Mesothelial cell of epicardium (in vitro differentiated cells): Measurements from ENCODE around the gene BACE2. TPM values are rescaled to one million over a fixed set of nuclear protein-coding genes. Genes with fewer than 3 reads are reported as not detected.
A peak's percentile ranks its signal among the peaks of the same experiment; 100 is the strongest.

Source experiments
- DNase-seq, 2 experiments: peaks; one replicate each; pipeline ENCODE4 v3.0.0; 2021; ENCODE audit warnings: low spot score in 2 of 2; ENCODE audit not compliant: unreplicated experiment in 2 of 2
- H3K27ac Mint-ChIP-seq: 2 replicates; pipeline ENCODE4 v1.8.0; 2021; ENCODE audit warnings: mixed read lengths
- H3K27me3 Mint-ChIP-seq: 2 replicates; pipeline ENCODE4 v1.8.0; 2021; ENCODE audit warnings: low read depth, mixed read lengths
- H3K36me3 Mint-ChIP-seq: 2 replicates; pipeline ENCODE4 v1.8.0; 2021; ENCODE audit warnings: mixed read lengths
- H3K4me1 Mint-ChIP-seq: 2 replicates; pipeline ENCODE4 v1.8.0; 2021; ENCODE audit warnings: mixed read lengths
- H3K4me3 Mint-ChIP-seq: 2 replicates; pipeline ENCODE4 v1.8.0; 2021; ENCODE audit warnings: mild to moderate bottlenecking, moderate library complexity, mixed read lengths
- H3K9me3 Mint-ChIP-seq: 2 replicates; pipeline ENCODE4 v1.8.0; 2021; ENCODE audit warnings: mixed read lengths
- total RNA-seq: library from RNA; stranded (reverse); gene quantifications from 3 replicates; pipeline ENCODE4 v1.2.1, GENCODE V29; 2021
- TF ChIP-seq, protein P1 (sequence below): fragments of 200-600 bp; sonication (generic); IDR thresholded peaks from one replicate; pipeline ENCODE4 v1.5.0; 2021; ENCODE audit warnings: antibody characterized with exemption; ENCODE audit not compliant: unreplicated experiment

BACE2 gene
- total RNA-seq, 1 donor from 2014 or later: 31.3 TPM

DNA sequence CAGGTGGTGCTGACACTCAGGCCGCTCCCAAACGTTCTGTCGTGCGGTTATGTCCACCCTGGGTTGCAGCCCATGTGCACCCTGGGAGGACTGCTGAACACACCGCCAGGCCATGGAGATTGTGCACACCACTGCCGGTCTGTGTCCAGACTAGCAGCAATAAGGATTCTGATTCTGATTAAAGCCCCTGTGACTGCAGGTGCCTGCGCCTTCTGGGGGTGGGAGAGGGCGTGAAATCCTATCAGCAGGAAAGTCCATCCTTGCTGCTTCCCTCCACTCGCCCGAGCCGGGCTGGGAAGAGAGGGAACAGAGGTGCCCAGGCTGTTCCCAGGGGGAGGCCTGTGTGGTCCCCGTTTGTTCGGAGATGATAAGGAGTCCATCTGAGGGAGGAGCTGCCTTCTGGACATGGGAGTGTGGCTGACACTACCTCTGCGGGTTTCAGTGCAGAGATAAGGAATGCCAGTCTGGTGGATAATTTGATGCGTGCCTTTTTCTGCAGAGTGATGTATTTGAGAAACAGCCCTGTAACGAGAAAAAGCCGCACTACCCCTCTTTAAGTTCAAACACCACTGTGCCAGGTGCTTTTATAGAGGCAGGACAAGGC is 41.2 kb downstream of the BACE2 start:
- no peaks in the 10 kb centered on the region for H3K9me3 Mint-ChIP-seq
- H3K4me1 Mint-ChIP-seq: peaks cover 27% of the 10 kb centered on the region
- H3K36me3 Mint-ChIP-seq: no peaks in the 10 kb centered on the region
- no peaks in the 10 kb centered on the region for H3K27me3 Mint-ChIP-seq
- TF ChIP-seq, protein P1, sequence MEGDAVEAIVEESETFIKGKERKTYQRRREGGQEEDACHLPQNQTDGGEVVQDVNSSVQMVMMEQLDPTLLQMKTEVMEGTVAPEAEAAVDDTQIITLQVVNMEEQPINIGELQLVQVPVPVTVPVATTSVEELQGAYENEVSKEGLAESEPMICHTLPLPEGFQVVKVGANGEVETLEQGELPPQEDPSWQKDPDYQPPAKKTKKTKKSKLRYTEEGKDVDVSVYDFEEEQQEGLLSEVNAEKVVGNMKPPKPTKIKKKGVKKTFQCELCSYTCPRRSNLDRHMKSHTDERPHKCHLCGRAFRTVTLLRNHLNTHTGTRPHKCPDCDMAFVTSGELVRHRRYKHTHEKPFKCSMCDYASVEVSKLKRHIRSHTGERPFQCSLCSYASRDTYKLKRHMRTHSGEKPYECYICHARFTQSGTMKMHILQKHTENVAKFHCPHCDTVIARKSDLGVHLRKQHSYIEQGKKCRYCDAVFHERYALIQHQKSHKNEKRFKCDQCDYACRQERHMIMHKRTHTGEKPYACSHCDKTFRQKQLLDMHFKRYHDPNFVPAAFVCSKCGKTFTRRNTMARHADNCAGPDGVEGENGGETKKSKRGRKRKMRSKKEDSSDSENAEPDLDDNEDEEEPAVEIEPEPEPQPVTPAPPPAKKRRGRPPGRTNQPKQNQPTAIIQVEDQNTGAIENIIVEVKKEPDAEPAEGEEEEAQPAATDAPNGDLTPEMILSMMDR: no peak
- no peak overlapping the region for H3K4me3 Mint-ChIP-seq
- no peak overlapping the region for H3K27ac Mint-ChIP-seq
- DNase-seq: no peak

DNA sequence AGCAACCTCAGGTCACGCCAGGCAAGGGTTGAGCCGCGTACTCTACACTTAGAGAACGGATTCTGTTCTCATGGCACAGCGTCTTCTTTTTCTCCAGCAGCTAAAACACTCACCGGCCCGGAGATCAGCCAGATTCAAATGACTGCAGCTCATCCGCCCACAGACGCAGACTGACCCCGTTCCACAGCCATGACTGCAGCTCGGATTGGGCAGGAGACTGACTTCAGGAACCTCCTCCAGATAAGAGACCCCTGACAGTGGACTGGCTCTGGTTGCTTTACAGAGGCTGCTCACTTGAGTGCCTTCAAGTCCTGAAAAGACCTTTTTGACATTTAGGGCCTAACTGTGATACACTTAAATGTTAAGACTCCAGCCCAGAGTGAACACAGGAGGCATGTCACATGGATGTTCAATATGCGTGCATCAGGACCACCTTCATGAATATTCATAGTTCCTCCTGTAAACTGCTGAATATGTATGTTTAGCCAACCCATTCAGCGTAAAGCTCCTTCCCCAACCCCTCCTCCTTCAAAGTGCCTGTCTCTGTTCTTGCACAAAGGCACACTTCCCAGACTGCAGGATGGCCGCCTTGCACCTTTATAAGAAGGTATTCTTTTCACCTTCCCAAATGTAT is 42.6 kb downstream of the BACE2 start:
- H3K4me3 Mint-ChIP-seq: no peak overlapping the region
- TF ChIP-seq, protein P1: no peak
- H3K36me3 Mint-ChIP-seq: no peaks in the 10 kb centered on the region
- H3K27ac Mint-ChIP-seq: no peak overlapping the region
- no peaks in the 10 kb centered on the region for H3K27me3 Mint-ChIP-seq
- no peak for DNase-seq
- peaks cover 30% of the 10 kb centered on the region for H3K4me1 Mint-ChIP-seq
- H3K9me3 Mint-ChIP-seq: no peaks in the 10 kb centered on the region

DNA sequence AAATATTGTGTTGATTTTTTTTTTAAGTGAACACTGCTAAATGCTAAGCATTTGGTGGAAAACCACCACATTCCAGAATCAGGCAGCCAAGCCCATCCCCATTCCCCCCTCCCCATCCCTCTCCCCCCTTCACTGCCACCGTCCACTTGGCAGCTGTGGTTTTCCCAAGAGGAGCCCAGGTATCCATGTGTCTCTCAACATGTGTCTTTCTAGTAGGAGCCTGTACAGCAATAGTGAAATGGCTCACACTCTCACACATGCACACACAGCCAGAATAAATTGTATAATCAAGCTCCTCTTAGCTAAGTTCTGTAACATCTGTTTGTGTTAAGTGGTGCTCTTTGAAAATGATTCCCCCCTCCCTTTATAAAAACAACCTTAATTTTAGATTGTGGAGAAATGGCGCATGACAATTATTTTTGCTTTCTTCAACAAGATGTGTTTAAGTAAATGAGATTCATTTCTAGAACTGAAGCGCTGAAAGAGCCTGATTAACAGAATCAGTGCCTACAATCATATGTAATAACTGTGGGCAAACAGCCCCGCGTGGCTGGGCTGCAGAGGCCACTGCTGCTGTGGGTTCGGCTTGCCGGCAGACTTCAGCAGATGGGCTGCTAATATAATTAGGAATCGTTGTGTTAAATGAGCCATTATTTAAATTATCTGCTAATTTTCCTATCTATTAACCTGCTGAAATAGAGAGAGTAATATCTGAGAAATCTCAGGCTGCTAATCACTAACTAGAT is 43.3 kb downstream of the BACE2 start:
- Mint-ChIP-seq H3K9me3 (no peaks in the 10 kb centered on the region), H3K27me3 (no peaks in the 10 kb centered on the region), H3K36me3 (no peaks in the 10 kb centered on the region), H3K27ac (no peak overlapping the region), H3K4me3 (no peak overlapping the region), H3K4me1 (peaks cover 36% of the 10 kb centered on the region)
- no peak for DNase-seq
- TF ChIP-seq, protein P1: no peak

DNA sequence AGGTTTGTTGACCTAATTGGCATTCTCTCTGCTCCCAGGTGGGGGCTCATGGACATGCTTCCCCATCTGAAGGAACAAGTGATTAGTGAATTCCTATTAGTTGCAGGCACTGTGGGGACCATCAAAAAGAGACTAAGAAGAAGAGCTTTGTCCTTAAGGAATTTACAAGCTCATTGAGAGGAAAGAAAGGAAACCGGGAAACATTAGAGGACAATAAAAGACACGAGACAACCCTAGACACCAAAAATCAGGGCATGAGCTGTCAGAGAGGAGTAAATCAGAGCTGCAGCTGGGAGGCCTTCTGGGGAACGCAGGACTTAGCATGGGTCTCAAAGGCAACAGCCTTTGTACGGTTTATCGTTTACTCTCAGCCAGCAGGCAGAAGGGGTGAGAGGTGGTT is 45.1 kb downstream of the BACE2 start:
- TF ChIP-seq, protein P1: no peak
- DNase-seq: no peak
- Mint-ChIP-seq H3K27me3 (no peaks in the 10 kb centered on the region), H3K36me3 (no peaks in the 10 kb centered on the region), H3K27ac (peak overlapping the region; percentile 30), H3K4me3 (no peak overlapping the region), H3K4me1 (peaks cover 42% of the 10 kb centered on the region), H3K9me3 (no peaks in the 10 kb centered on the region)

DNA sequence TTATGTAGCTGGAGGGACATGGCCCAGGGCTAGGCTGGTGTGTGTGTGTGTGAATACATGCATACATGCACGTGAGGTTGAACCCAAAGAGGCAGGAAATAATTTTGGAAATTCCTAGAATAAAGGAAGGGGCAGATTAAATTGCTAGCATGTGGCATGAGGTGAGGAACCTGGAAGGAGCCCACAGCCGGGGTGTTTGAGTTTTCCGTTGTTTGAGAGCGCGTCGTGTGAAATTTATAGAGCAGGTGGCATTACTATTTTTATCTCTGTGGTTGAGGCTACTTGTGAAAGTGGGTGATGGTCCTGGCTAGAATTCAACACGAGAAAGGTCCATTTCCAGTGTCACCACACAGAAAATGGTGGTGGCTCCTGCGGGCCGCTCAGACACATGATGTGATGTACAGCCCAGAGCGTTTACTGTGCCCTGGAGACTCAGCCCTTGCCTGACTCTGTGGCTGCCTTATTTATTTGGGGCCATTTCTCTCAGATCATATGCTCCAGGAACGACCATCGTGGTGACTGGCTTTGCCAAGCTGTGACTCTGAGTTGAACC is 48.0 kb downstream of the BACE2 start:
- TF ChIP-seq, protein P1: no peak

More for the DNA sequence above, 48.0 kb downstream of the BACE2 start:
- Mint-ChIP-seq H3K27ac (peak overlapping the region; percentile 10), H3K36me3 (no peaks in the 10 kb centered on the region), H3K4me1 (peaks cover 42% of the 10 kb centered on the region), H3K4me3 (no peak overlapping the region), H3K27me3 (no peaks in the 10 kb centered on the region), H3K9me3 (no peaks in the 10 kb centered on the region)
- no peak for DNase-seq
